Measurements from ENCODE around the gene SQSTM1.

DNA sequence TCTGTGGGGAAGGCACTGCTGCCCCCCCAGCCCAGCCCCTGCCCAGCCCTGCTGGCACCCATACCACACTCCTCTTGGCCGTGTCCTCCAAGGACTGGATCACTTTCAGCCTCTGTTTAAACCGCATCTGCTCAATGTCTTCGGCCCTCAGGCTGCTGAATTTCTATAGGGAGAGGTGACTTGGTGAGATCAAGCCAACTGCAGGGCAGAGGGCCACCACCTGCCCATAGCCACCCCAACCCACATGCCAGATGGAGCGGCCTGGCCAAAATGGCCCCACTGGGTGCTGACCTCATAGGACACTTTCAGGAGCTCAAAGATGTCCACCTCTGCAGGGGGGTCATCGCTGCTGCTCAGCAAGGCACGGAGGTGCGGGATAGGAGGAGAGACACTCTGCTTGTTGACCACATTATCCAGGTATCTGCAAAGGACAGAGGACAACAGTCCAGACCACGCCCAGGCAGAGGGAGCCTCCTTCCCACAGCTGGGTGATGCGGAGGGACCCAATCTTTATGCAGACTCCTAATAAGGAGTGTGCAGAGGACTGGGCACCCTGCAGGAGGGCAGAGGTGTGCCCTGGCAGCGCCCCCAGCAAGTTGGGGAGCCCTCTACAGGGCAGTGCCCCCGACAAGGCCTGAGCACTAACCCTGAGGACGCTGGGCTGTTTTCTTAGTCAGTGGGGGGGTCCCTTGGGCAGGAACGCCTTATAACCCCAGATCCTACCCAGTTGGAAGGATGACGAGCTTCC lies 52.3 kb downstream of the SQSTM1 start:
- TF ChIP-seq, protein P1, sequence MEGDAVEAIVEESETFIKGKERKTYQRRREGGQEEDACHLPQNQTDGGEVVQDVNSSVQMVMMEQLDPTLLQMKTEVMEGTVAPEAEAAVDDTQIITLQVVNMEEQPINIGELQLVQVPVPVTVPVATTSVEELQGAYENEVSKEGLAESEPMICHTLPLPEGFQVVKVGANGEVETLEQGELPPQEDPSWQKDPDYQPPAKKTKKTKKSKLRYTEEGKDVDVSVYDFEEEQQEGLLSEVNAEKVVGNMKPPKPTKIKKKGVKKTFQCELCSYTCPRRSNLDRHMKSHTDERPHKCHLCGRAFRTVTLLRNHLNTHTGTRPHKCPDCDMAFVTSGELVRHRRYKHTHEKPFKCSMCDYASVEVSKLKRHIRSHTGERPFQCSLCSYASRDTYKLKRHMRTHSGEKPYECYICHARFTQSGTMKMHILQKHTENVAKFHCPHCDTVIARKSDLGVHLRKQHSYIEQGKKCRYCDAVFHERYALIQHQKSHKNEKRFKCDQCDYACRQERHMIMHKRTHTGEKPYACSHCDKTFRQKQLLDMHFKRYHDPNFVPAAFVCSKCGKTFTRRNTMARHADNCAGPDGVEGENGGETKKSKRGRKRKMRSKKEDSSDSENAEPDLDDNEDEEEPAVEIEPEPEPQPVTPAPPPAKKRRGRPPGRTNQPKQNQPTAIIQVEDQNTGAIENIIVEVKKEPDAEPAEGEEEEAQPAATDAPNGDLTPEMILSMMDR (IDR thresholded peaks at IDR 0.05): no peak
- TF ChIP-seq PRRX2 (CRISPR knock-in tag; IDR thresholded peaks at IDR 0.05) (no peak), USF2 (CRISPR knock-in tag; IDR thresholded peaks at IDR 0.05) (no peak)
- TF ChIP-seq, protein P2, sequence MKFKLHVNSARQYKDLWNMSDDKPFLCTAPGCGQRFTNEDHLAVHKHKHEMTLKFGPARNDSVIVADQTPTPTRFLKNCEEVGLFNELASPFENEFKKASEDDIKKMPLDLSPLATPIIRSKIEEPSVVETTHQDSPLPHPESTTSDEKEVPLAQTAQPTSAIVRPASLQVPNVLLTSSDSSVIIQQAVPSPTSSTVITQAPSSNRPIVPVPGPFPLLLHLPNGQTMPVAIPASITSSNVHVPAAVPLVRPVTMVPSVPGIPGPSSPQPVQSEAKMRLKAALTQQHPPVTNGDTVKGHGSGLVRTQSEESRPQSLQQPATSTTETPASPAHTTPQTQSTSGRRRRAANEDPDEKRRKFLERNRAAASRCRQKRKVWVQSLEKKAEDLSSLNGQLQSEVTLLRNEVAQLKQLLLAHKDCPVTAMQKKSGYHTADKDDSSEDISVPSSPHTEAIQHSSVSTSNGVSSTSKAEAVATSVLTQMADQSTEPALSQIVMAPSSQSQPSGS (CRISPR knock-in tag; IDR thresholded peaks at IDR 0.05; ENCODE audit: borderline replicate concordance, low read depth): no peak

Data from WTC11 (cell line).